HG03354 (cell line): Measurements from ENCODE around the gene AOPEP.

Experiments
- ATAC-seq: cut with Tn5 transposase; IDR thresholded peaks from one replicate; pipeline ENCODE4 v1.9.1; 2021; ENCODE audit warnings: mild to moderate bottlenecking; ENCODE audit not compliant: unreplicated experiment, poor library complexity, severe bottlenecking

Gene AOPEP

GRCh38 chr9:95057101-95057500, 330.6 kb downstream of the AOPEP start:
- no peak for ATAC-seq

- ATAC-seq = no peak
These were observed 331.8 kb downstream of the AOPEP start for GRCh38 chr9:95058121-95058785.

- no peak for ATAC-seq
These were observed 332.4 kb downstream of the AOPEP start for GRCh38 chr9:95058795-95059386.

- ATAC-seq = no peak
These were observed 333.7 kb downstream of the AOPEP start for GRCh38 chr9:95060234-95060633.

- no peak for ATAC-seq
These were observed 334.4 kb downstream of the AOPEP start for GRCh38 chr9:95060916-95061315.

- no peak for ATAC-seq
These were observed 335.6 kb downstream of the AOPEP start for GRCh38 chr9:95061916-95062595.

GRCh38 chr9:95062596-95063065, 336.1 kb downstream of the AOPEP start:
- ATAC-seq = no peak

GRCh38 chr9:95063300-95063699, 336.8 kb downstream of the AOPEP start:
- ATAC-seq = no peak

GRCh38 chr9:95065224-95065623, 338.7 kb downstream of the AOPEP start:
- ATAC-seq = no peak

GRCh38 chr9:95067057-95067456, 340.6 kb downstream of the AOPEP start:
- no peak for ATAC-seq

GRCh38 chr9:95067897-95068296, 341.4 kb downstream of the AOPEP start:
- no peak for ATAC-seq

- no peak for ATAC-seq
These were observed 344.1 kb downstream of the AOPEP start for GRCh38 chr9:95070549-95071021.

- ATAC-seq = no peak
These were observed 345.0 kb downstream of the AOPEP start for GRCh38 chr9:95071450-95071849.

- ATAC-seq = no peak
These were observed 345.4 kb downstream of the AOPEP start for GRCh38 chr9:95071925-95072324.

GRCh38 chr9:95073042-95073607, 346.6 kb downstream of the AOPEP start:
- ATAC-seq = no peak

GRCh38 chr9:95073918-95074317, 347.4 kb downstream of the AOPEP start:
- no peak for ATAC-seq

GRCh38 chr9:95074632-95075031, 348.1 kb downstream of the AOPEP start:
- no peak for ATAC-seq

- no peak for ATAC-seq
These were observed 349.2 kb downstream of the AOPEP start for GRCh38 chr9:95075700-95076099.

GRCh38 chr9:95076696-95077052, 350.2 kb downstream of the AOPEP start:
- ATAC-seq = no peak

GRCh38 chr9:95077053-95077765, 350.7 kb downstream of the AOPEP start:
- ATAC-seq = no peak
